Neuronal stem cell (in vitro differentiated cells): ENCODE results near the gene MPZL2.

Source experiments
- DNase-seq: peaks from one replicate; pipeline ENCODE4 v3.0.0-alpha.2; 2013; ENCODE audit warnings: low spot score
- H2AFZ ChIP-seq: one replicate; pipeline ENCODE4 v1.6.1; 2013; ENCODE audit warnings: mild to moderate bottlenecking, low read length, inconsistent platforms
- H2AK5ac ChIP-seq: 2 replicates; pipeline ENCODE4 v1.6.1; 2013; ENCODE audit warnings: low read depth, mild to moderate bottlenecking, inconsistent platforms, low read length, moderate library complexity, mixed read lengths
- H2BK120ac ChIP-seq: 2 replicates; pipeline ENCODE4 v1.6.1; 2013; ENCODE audit warnings: low read depth, mild to moderate bottlenecking, inconsistent platforms, low read length, moderate library complexity, mixed read lengths
- H2BK12ac ChIP-seq: one replicate; pipeline ENCODE4 v1.6.1; 2013; ENCODE audit warnings: low read length, inconsistent platforms
- H2BK15ac ChIP-seq: 2 replicates; pipeline ENCODE4 v1.6.1; 2013; ENCODE audit warnings: mild to moderate bottlenecking, low read length, inconsistent platforms, mixed read lengths
- H2BK5ac ChIP-seq: one replicate; pipeline ENCODE4 v1.6.1; 2013; ENCODE audit warnings: inconsistent platforms, mild to moderate bottlenecking, low read length, moderate library complexity
- H3K14ac ChIP-seq: one replicate; pipeline ENCODE4 v1.6.1; 2013; ENCODE audit warnings: low read length, inconsistent platforms
- H3K18ac ChIP-seq: 2 replicates; pipeline ENCODE4 v1.6.1; 2013; ENCODE audit warnings: low read length, inconsistent platforms
- H3K23ac ChIP-seq: 2 replicates; pipeline ENCODE4 v1.6.1; 2013; ENCODE audit warnings: low read depth, mild to moderate bottlenecking, mixed read lengths, low read length, inconsistent platforms; ENCODE audit not compliant: poor library complexity
- H3K27ac ChIP-seq: replicated peaks from 3 replicates; pipeline ENCODE4 v1.5.1; 2013; ENCODE audit warnings: low read length, inconsistent platforms
- H3K27me3 ChIP-seq, 3 experiments: 2 replicates each; pipeline ENCODE4 v1.6.1; 2013; ENCODE audit warnings: low read length in 3 of 3, mild to moderate bottlenecking in 2 of 3, inconsistent platforms in 1 of 3, low read depth in 1 of 3, mixed read lengths in 1 of 3, moderate library complexity in 1 of 3; ENCODE audit not compliant: control insufficient read depth in 3 of 3, insufficient read depth in 3 of 3
- H3K36me3 ChIP-seq, 2 donors: replicated peaks in 1 of 2; 2 replicates each; pipeline ENCODE4 v1.6.1; 2013; ENCODE audit warnings: low read length in 2 of 2; ENCODE audit not compliant: control insufficient read depth in 2 of 2, insufficient read depth in 2 of 2
- H3K4ac ChIP-seq: 2 replicates; pipeline ENCODE4 v1.6.1; 2013; ENCODE audit warnings: inconsistent platforms, mild to moderate bottlenecking, low read length, moderate library complexity
- H3K4me1 ChIP-seq, 2 donors: 1 replicate in 1 of 2; 2 replicates in 1 of 2; pipeline ENCODE4 v1.6.1; 2013; ENCODE audit warnings: low read length in 2 of 2, low read depth in 1 of 2; ENCODE audit not compliant: control insufficient read depth in 2 of 2, insufficient read depth in 1 of 2
- H3K4me2 ChIP-seq: one replicate; pipeline ENCODE4 v1.6.1; 2013; ENCODE audit warnings: mild to moderate bottlenecking, low read length, inconsistent platforms; ENCODE audit not compliant: insufficient read depth, poor library complexity, severe bottlenecking
- H3K4me3 ChIP-seq, 2 donors: 2 replicates each; pipeline ENCODE4 v1.5.1; 2013; ENCODE audit warnings: low read length in 2 of 2, mild to moderate bottlenecking in 2 of 2, inconsistent platforms in 1 of 2, moderate library complexity in 1 of 2
- H3K79me1 ChIP-seq: one replicate; pipeline ENCODE4 v1.6.1; 2013; ENCODE audit warnings: low read depth, mild to moderate bottlenecking, inconsistent platforms, low read length, moderate library complexity
- H3K9ac ChIP-seq: one replicate; pipeline ENCODE4 v1.6.1; 2013; ENCODE audit warnings: mild to moderate bottlenecking, low read depth, low read length, inconsistent platforms; ENCODE audit not compliant: poor library complexity
- H3K9me3 ChIP-seq, 2 donors: replicated peaks in 1 of 2; 2 replicates each; pipeline versions ENCODE3 to v1.6.1; 2013; ENCODE audit warnings: low read length in 2 of 2, mild to moderate bottlenecking in 2 of 2, inconsistent platforms in 1 of 2, low read depth in 1 of 2, mixed read lengths in 1 of 2, moderate library complexity in 1 of 2; ENCODE audit not compliant: control insufficient read depth in 2 of 2, insufficient read depth in 1 of 2
- H4K8ac ChIP-seq: one replicate; pipeline ENCODE4 v1.6.1; 2013; ENCODE audit warnings: low read depth, mild to moderate bottlenecking, inconsistent platforms, low read length, moderate library complexity
- H4K91ac ChIP-seq: one replicate; pipeline ENCODE4 v1.6.1; 2013; ENCODE audit warnings: low read length, low read depth, mild to moderate bottlenecking, inconsistent platforms; ENCODE audit not compliant: poor library complexity
- WGBS, 2 donors: extraction: QIAGEN DNeasy Blood & Tissue Kit; methylation state at CpG; one replicate each; pipeline ENCODE4 v1.1.7; 2013; ENCODE audit warnings: missing lambda C conversion rate in 2 of 2, mixed read lengths in 1 of 2; ENCODE audit not compliant: insufficient read length in 2 of 2, insufficient replicate concordance in 1 of 2; ENCODE audit errors: extremely low coverage in 2 of 2; 5-methylcytosine and 5-hydroxymethylcytosine counted together

Gene MPZL2

DNA sequence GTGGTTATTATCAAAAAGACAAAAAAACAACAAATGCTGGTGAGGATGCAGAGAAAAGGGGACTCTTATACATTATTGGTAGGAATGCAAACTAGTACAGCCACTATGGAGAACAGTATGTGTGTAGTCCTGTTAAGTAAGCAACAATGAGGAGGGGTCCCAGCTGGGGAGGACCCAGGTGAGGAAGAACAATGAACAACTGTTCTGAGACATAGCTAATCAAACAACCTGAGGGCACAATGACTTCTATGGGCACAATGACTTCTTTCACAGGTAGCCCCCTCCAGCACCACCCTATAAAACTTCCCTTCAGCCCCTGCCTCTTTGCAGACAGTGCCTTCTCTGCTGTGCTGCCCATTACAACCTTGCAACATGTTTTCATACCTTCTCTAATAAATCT, 44.9 kb downstream of the MPZL2 start:
- Histone ChIP-seq H3K79me1 (no peaks in the 10 kb centered on the region), H3K36me3 (no peaks in the 10 kb centered on the region)

DNA sequence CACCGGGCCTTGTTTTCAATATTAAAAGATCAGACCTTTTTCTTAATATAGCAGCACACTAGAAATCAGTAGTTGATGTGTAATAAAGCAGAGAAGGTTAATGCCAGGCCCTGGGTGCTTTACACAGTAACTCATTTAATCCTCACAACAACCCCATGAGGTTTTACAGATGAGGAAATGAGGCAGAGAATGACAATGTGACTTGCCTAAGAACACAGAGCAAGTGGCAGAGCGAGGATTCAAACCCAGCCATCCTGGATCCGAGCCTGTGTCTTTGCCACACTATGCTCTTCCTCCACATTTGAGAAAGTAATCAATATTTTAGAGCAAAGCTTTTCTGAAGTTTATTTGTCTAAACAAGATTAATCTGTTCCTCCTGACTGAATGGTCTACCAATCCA, 46.5 kb downstream of the MPZL2 start:
- H3K4me2 ChIP-seq, result no peak overlapping the region
- DNase-seq, result no peak
- no peak overlapping the region for H3K18ac ChIP-seq
- H3K14ac ChIP-seq, result no peak overlapping the region
- no peak overlapping the region for H3K23ac ChIP-seq
- H3K4me1 ChIP-seq, result peaks cover 0 to 2% of the 10 kb centered on the region in 2 donors
- H2BK15ac ChIP-seq, result no peak overlapping the region
- H2AFZ ChIP-seq, result no peak overlapping the region
- H2BK5ac ChIP-seq, result no peak overlapping the region
- H3K4ac ChIP-seq, result no peak overlapping the region
- no peak overlapping the region for H2BK120ac ChIP-seq
- H4K91ac ChIP-seq, result no peak overlapping the region
- no peak overlapping the region for H3K4me3 ChIP-seq
- no peak overlapping the region for H3K9ac ChIP-seq
- H2BK12ac ChIP-seq, result no peak overlapping the region
- H3K79me1 ChIP-seq, result no peaks in the 10 kb centered on the region
- no peak overlapping the region for H2AK5ac ChIP-seq
- no peak overlapping the region for H4K8ac ChIP-seq
- H3K9me3 ChIP-seq, result no peaks in the 10 kb centered on the region
- H3K36me3 ChIP-seq, result no peaks in the 10 kb centered on the region
- H3K27ac ChIP-seq, result no peak overlapping the region
- WGBS, 2 donors, result no CpG with 5 or more reads among the region's 3 CpGs
- H3K27me3 ChIP-seq, result peaks cover 0 to 16% (median 0%) of the 10 kb centered on the region in 3 experiments

More for the DNA sequence above, 44.9 kb downstream of the MPZL2 start:
- Histone ChIP-seq H2BK15ac (no peak overlapping the region), H2BK120ac (no peak overlapping the region), H3K18ac (no peak overlapping the region), H2AFZ (no peak overlapping the region), H3K14ac (no peak overlapping the region), H3K9me3 (no peaks in the 10 kb centered on the region), H3K9ac (no peak overlapping the region), H3K4ac (no peak overlapping the region), H3K4me1 (no peaks in the 10 kb centered on the region), H4K8ac (no peak overlapping the region), H3K23ac (no peak overlapping the region), H3K27me3 (peaks cover 0 to 11% (median 0%) of the 10 kb centered on the region in 3 experiments), H3K27ac (no peak overlapping the region), H3K4me3 (no peak overlapping the region), H2AK5ac (no peak overlapping the region), H2BK5ac (no peak overlapping the region), H4K91ac (no peak overlapping the region), H3K4me2 (no peak overlapping the region), H2BK12ac (no peak overlapping the region)
- DNase-seq, result no peak

DNA sequence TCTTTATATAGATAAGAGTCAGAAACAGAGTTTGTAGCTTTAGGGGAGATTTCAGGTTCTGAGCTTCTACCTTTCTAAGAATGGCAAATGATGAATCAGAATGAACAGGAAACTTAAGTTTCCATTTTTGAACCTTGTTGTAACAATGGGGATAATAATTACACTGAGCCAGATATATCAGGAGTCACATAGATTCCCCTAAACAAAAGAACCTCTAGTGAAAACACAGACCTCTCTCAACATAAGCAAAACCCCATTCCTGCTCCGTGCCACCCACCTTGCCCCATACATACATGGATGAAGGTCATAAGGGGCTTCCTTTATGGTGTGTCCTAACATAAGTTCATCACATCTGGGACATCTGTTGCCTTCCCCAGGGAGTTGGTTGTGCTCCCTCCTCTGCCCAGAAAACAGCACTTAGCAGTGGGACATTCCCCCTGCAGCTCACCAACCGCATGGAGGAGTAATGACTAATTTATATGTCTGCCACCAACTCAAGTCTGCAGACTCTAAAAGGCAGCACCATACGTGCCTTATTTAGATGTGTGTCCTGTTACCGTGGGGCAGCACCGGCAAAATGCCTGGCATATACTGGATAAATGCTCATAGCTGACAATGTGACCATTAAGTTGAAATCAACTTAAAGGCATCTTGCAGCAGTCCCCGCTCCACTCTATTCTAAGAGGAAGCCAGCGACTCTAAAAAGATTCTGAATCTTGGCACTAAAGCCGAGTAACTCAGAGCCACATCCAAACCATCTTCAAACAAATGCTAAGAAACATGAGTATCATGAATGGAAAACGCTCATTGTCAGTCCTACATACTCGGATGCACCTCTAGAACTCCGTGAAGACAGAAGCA, 47.2 kb downstream of the MPZL2 start:
- Histone ChIP-seq H3K18ac (no peak overlapping the region), H2AFZ (no peak overlapping the region), H3K14ac (no peak overlapping the region), H2AK5ac (no peak overlapping the region), H3K36me3 (no peaks in the 10 kb centered on the region), H2BK5ac (no peak overlapping the region), H3K4me1 (peaks cover 0 to 5% of the 10 kb centered on the region in 2 donors), H4K91ac (no peak overlapping the region), H2BK12ac (no peak overlapping the region), H3K4me2 (no peak overlapping the region), H3K4ac (no peak overlapping the region), H2BK120ac (no peak overlapping the region), H3K4me3 (no peak overlapping the region), H3K79me1 (no peaks in the 10 kb centered on the region), H3K27me3 (peaks cover 0 to 16% (median 0%) of the 10 kb centered on the region in 3 experiments), H3K23ac (no peak overlapping the region), H3K27ac (no peak overlapping the region), H3K9ac (no peak overlapping the region), H4K8ac (no peak overlapping the region), H3K9me3 (no peaks in the 10 kb centered on the region), H2BK15ac (no peak overlapping the region)
- no peak for DNase-seq
- no CpG with 5 or more reads among the region's 11 CpGs for WGBS, 2 donors

GRCh38 chr11:118215765-118216164, 48.3 kb downstream of the MPZL2 start:
- H2BK120ac ChIP-seq, result no peak overlapping the region
- no peaks in the 10 kb centered on the region for H3K9me3 ChIP-seq
- no peaks in the 10 kb centered on the region for H3K79me1 ChIP-seq
- no peak overlapping the region for H3K23ac ChIP-seq
- no peak overlapping the region for H3K9ac ChIP-seq
- H3K4me1 ChIP-seq, result peaks cover 0 to 10% of the 10 kb centered on the region in 2 donors
- H3K27me3 ChIP-seq, result peaks cover 0 to 11% (median 0%) of the 10 kb centered on the region in 3 experiments
- H2BK15ac ChIP-seq, result no peak overlapping the region
- H2BK12ac ChIP-seq, result no peak overlapping the region
- H3K4me2 ChIP-seq, result no peak overlapping the region
- no peak overlapping the region for H3K4ac ChIP-seq
- H3K4me3 ChIP-seq, result no peak overlapping the region
- no peak overlapping the region for H2AK5ac ChIP-seq
- no peak overlapping the region for H3K18ac ChIP-seq
- WGBS, 2 donors, result no CpG with 5 or more reads among the region's 7 CpGs
- H3K27ac ChIP-seq, result no peak overlapping the region
- H3K14ac ChIP-seq, result no peak overlapping the region
- H3K36me3 ChIP-seq, result no peaks in the 10 kb centered on the region
- no peak for DNase-seq
- no peak overlapping the region for H2BK5ac ChIP-seq
- no peak overlapping the region for H2AFZ ChIP-seq
- no peak overlapping the region for H4K8ac ChIP-seq
- no peak overlapping the region for H4K91ac ChIP-seq
